ENCODE data around the gene TOB1.
"Not testable (repeated sequence)": the region's sequence is repeated elsewhere in the genome, so short reads cannot be mapped to it uniquely, and the experiment has no call there.

Gene TOB1

GRCh38 chr17:50884439-50885311 lies 18.5 kb upstream of the TOB1 start:
- Histone ChIP-seq H3K4me3 (ENCODE audit: insufficient read depth, low read depth, low read length, poor library complexity, severe bottlenecking) (no peak overlapping the region), H3K9me3 (ENCODE audit: control insufficient read depth, low read length) (no peaks in the 10 kb centered on the region), H3K27ac (ENCODE audit: insufficient read depth, low read length, poor library complexity, severe bottlenecking) (peak overlapping the region; percentile 25)

GRCh38 chr17:50883850-50884438 lies 17.8 kb upstream of the TOB1 start:
- no peak overlapping the region for H3K27ac ChIP-seq (ENCODE audit: insufficient read depth, low read length, poor library complexity, severe bottlenecking)

More at GRCh38 chr17:50884439-50885311, 18.5 kb upstream of the TOB1 start:
- DNase-seq, result no peak
- Histone ChIP-seq H3K4me1 (ENCODE audit: control insufficient read depth, insufficient read depth, low read length, poor library complexity, severe bottlenecking) (peaks cover 17% of the 10 kb centered on the region), H3K36me3 (ENCODE audit: control insufficient read depth, insufficient read depth, low read length) (no peaks in the 10 kb centered on the region), H3K27me3 (replicated peaks; ENCODE audit: control insufficient read depth, insufficient read depth, low read length, poor library complexity, severe bottlenecking) (no peaks in the 10 kb centered on the region)

GRCh38 chr17:50882851-50883250 lies 16.7 kb upstream of the TOB1 start:
- no peaks in the 10 kb centered on the region for H3K36me3 ChIP-seq (ENCODE audit: control insufficient read depth, insufficient read depth, low read length)
- H3K27me3 ChIP-seq (replicated peaks; ENCODE audit: control insufficient read depth, insufficient read depth, low read length, poor library complexity, severe bottlenecking), result no peaks in the 10 kb centered on the region
- no peak overlapping the region for H3K4me3 ChIP-seq (ENCODE audit: insufficient read depth, low read depth, low read length, poor library complexity, severe bottlenecking)
- H3K27ac ChIP-seq (ENCODE audit: insufficient read depth, low read length, poor library complexity, severe bottlenecking), result no peak overlapping the region
- H3K9me3 ChIP-seq (ENCODE audit: control insufficient read depth, low read length), result no peaks in the 10 kb centered on the region
- DNase-seq, result no peak
- H3K4me1 ChIP-seq (ENCODE audit: control insufficient read depth, insufficient read depth, low read length, poor library complexity, severe bottlenecking), result peaks cover 15% of the 10 kb centered on the region

More at GRCh38 chr17:50883850-50884438, 17.8 kb upstream of the TOB1 start:
- H3K4me3 ChIP-seq (ENCODE audit: insufficient read depth, low read depth, low read length, poor library complexity, severe bottlenecking), result no peak overlapping the region
- DNase-seq, result no peak
- no peaks in the 10 kb centered on the region for H3K9me3 ChIP-seq (ENCODE audit: control insufficient read depth, low read length)
- H3K4me1 ChIP-seq (ENCODE audit: control insufficient read depth, insufficient read depth, low read length, poor library complexity, severe bottlenecking), result peaks cover 17% of the 10 kb centered on the region
- no peaks in the 10 kb centered on the region for H3K27me3 ChIP-seq (replicated peaks; ENCODE audit: control insufficient read depth, insufficient read depth, low read length, poor library complexity, severe bottlenecking)
- H3K36me3 ChIP-seq (ENCODE audit: control insufficient read depth, insufficient read depth, low read length), result no peaks in the 10 kb centered on the region

- Histone ChIP-seq H3K9me3 (ENCODE audit: control insufficient read depth, low read length) (no peaks in the 10 kb centered on the region), H3K4me3 (ENCODE audit: insufficient read depth, low read depth, low read length, poor library complexity, severe bottlenecking) (no peak overlapping the region), H3K27me3 (replicated peaks; ENCODE audit: control insufficient read depth, insufficient read depth, low read length, poor library complexity, severe bottlenecking) (no peaks in the 10 kb centered on the region), H3K36me3 (ENCODE audit: control insufficient read depth, insufficient read depth, low read length) (no peaks in the 10 kb centered on the region), H3K27ac (ENCODE audit: insufficient read depth, low read length, poor library complexity, severe bottlenecking) (no peak overlapping the region), H3K4me1 (ENCODE audit: control insufficient read depth, insufficient read depth, low read length, poor library complexity, severe bottlenecking) (peaks cover 6% of the 10 kb centered on the region)
- DNase-seq, result no peak
Observed at GRCh38 chr17:50881182-50881581, 15.0 kb upstream of the TOB1 start.

- no peak overlapping the region for H3K4me3 ChIP-seq (ENCODE audit: insufficient read depth, low read depth, low read length, poor library complexity, severe bottlenecking)
- H3K27me3 ChIP-seq (replicated peaks; ENCODE audit: control insufficient read depth, insufficient read depth, low read length, poor library complexity, severe bottlenecking), result no peaks in the 10 kb centered on the region
- no peaks in the 10 kb centered on the region for H3K36me3 ChIP-seq (ENCODE audit: control insufficient read depth, insufficient read depth, low read length)
- no peak overlapping the region for H3K27ac ChIP-seq (ENCODE audit: insufficient read depth, low read length, poor library complexity, severe bottlenecking)
- no peak for DNase-seq
- peaks cover 6% of the 10 kb centered on the region for H3K4me1 ChIP-seq (ENCODE audit: control insufficient read depth, insufficient read depth, low read length, poor library complexity, severe bottlenecking)
- H3K9me3 ChIP-seq (ENCODE audit: control insufficient read depth, low read length), result no peaks in the 10 kb centered on the region
Observed at GRCh38 chr17:50879086-50879485, 12.9 kb upstream of the TOB1 start.

GRCh38 chr17:50877838-50878237 lies 11.7 kb upstream of the TOB1 start:
- Histone ChIP-seq H3K4me1 (ENCODE audit: control insufficient read depth, insufficient read depth, low read length, poor library complexity, severe bottlenecking) (peaks cover 16% of the 10 kb centered on the region), H3K27ac (ENCODE audit: insufficient read depth, low read length, poor library complexity, severe bottlenecking) (no peak overlapping the region), H3K9me3 (ENCODE audit: control insufficient read depth, low read length) (no peaks in the 10 kb centered on the region), H3K36me3 (ENCODE audit: control insufficient read depth, insufficient read depth, low read length) (no peaks in the 10 kb centered on the region), H3K4me3 (ENCODE audit: insufficient read depth, low read depth, low read length, poor library complexity, severe bottlenecking) (no peak overlapping the region), H3K27me3 (replicated peaks; ENCODE audit: control insufficient read depth, insufficient read depth, low read length, poor library complexity, severe bottlenecking) (no peaks in the 10 kb centered on the region)
- DNase-seq, result no peak

GRCh38 chr17:50877042-50877441 lies 10.9 kb upstream of the TOB1 start:
- H3K9me3 ChIP-seq (ENCODE audit: control insufficient read depth, low read length); H3K27ac ChIP-seq (ENCODE audit: insufficient read depth, low read length, poor library complexity, severe bottlenecking); H3K4me3 ChIP-seq (ENCODE audit: insufficient read depth, low read depth, low read length, poor library complexity, severe bottlenecking); DNase-seq; H3K27me3 ChIP-seq (replicated peaks; ENCODE audit: control insufficient read depth, insufficient read depth, low read length, poor library complexity, severe bottlenecking); H3K36me3 ChIP-seq (ENCODE audit: control insufficient read depth, insufficient read depth, low read length): not testable (repeated sequence)
- peaks cover 23% of the 10 kb centered on the region for H3K4me1 ChIP-seq (ENCODE audit: control insufficient read depth, insufficient read depth, low read length, poor library complexity, severe bottlenecking)

- no peak overlapping the region for H3K4me3 ChIP-seq (ENCODE audit: insufficient read depth, low read depth, low read length, poor library complexity, severe bottlenecking)
- no peaks in the 10 kb centered on the region for H3K36me3 ChIP-seq (ENCODE audit: control insufficient read depth, insufficient read depth, low read length)
- no peak overlapping the region for H3K27ac ChIP-seq (ENCODE audit: insufficient read depth, low read length, poor library complexity, severe bottlenecking)
- H3K4me1 ChIP-seq (ENCODE audit: control insufficient read depth, insufficient read depth, low read length, poor library complexity, severe bottlenecking), result peaks cover 32% of the 10 kb centered on the region
- no peaks in the 10 kb centered on the region for H3K9me3 ChIP-seq (ENCODE audit: control insufficient read depth, low read length)
- DNase-seq, result no peak
- no peaks in the 10 kb centered on the region for H3K27me3 ChIP-seq (replicated peaks; ENCODE audit: control insufficient read depth, insufficient read depth, low read length, poor library complexity, severe bottlenecking)
Observed at GRCh38 chr17:50875074-50875473, 8.9 kb upstream of the TOB1 start.

- Histone ChIP-seq H3K4me1 (ENCODE audit: control insufficient read depth, insufficient read depth, low read length, poor library complexity, severe bottlenecking) (peaks cover 38% of the 10 kb centered on the region), H3K9me3 (ENCODE audit: control insufficient read depth, low read length) (no peaks in the 10 kb centered on the region), H3K27ac (ENCODE audit: insufficient read depth, low read length, poor library complexity, severe bottlenecking) (no peak overlapping the region), H3K27me3 (replicated peaks; ENCODE audit: control insufficient read depth, insufficient read depth, low read length, poor library complexity, severe bottlenecking) (no peaks in the 10 kb centered on the region), H3K4me3 (ENCODE audit: insufficient read depth, low read depth, low read length, poor library complexity, severe bottlenecking) (no peak overlapping the region), H3K36me3 (ENCODE audit: control insufficient read depth, insufficient read depth, low read length) (no peaks in the 10 kb centered on the region)
- peak in 2 of 3 donors; percentile 25 to 43 for DNase-seq
Observed at GRCh38 chr17:50872710-50873424, 6.7 kb upstream of the TOB1 start.

GRCh38 chr17:50871898-50872297 lies 5.7 kb upstream of the TOB1 start:
- no peaks in the 10 kb centered on the region for H3K27me3 ChIP-seq (replicated peaks; ENCODE audit: control insufficient read depth, insufficient read depth, low read length, poor library complexity, severe bottlenecking)
- H3K27ac ChIP-seq (ENCODE audit: insufficient read depth, low read length, poor library complexity, severe bottlenecking), result no peak overlapping the region
- DNase-seq, result no peak
- no peaks in the 10 kb centered on the region for H3K36me3 ChIP-seq (ENCODE audit: control insufficient read depth, insufficient read depth, low read length)
- peak overlapping the region; percentile 19 for H3K4me3 ChIP-seq (ENCODE audit: insufficient read depth, low read depth, low read length, poor library complexity, severe bottlenecking)
- H3K4me1 ChIP-seq (ENCODE audit: control insufficient read depth, insufficient read depth, low read length, poor library complexity, severe bottlenecking), result peaks cover 46% of the 10 kb centered on the region
- H3K9me3 ChIP-seq (ENCODE audit: control insufficient read depth, low read length), result no peaks in the 10 kb centered on the region
